ENCODE data around the gene ADK. TPM values are rescaled to one million over a fixed set of nuclear protein-coding genes. Genes with fewer than 3 reads are reported as not detected.

Gene ADK
- total and polyA plus RNA-seq, 2 experiments from 2014 or later: 39.9 to 53.0 TPM

- H3K9me3 Mint-ChIP-seq: no peaks in the 10 kb centered on the region; the same call in 2 of the 3 replicates
- no peaks in the 10 kb centered on the region for H3K4me1 Mint-ChIP-seq
- no peak overlapping the region for H3K4me3 ChIP-seq
- no peak for ATAC-seq
- no peaks in the 10 kb centered on the region for H3K27me3 Mint-ChIP-seq (ENCODE audit: insufficient read depth, low read depth, poor library complexity)
- no peaks in the 10 kb centered on the region; the same call in 2 of the 3 replicates for H3K36me3 Mint-ChIP-seq (ENCODE audit: low read depth)
- no peaks in the 10 kb centered on the region for H3K79me2 ChIP-seq (replicated peaks; ENCODE audit: insufficient read depth)
- H3K27ac Mint-ChIP-seq: no peak overlapping the region
- H3F3A ChIP-seq (replicated peaks; ENCODE audit: low read depth): no peaks in the 10 kb centered on the region
- H3K9me2 ChIP-seq (ENCODE audit: insufficient read depth): no peaks in the 10 kb centered on the region
- no peak for DNase-seq (ENCODE audit: low spot score)
- no peaks in the 10 kb centered on the region for H3K27me3 ChIP-seq (ENCODE audit: insufficient read depth)
- H3K4me1 ChIP-seq (ENCODE audit: insufficient read depth): no peaks in the 10 kb centered on the region
- no peak overlapping the region for H3K4me3 Mint-ChIP-seq
- TF ChIP-seq EZH2phosphoT487 (IDR thresholded peaks at IDR 0.05; ENCODE audit: unreplicated experiment) (no peak), NANOG (IDR thresholded peaks at IDR 0.05; ENCODE audit: borderline replicate concordance) (no peak)
- no peak overlapping the region for H2AFZ ChIP-seq
- no peaks in the 10 kb centered on the region for H4K20me1 ChIP-seq (replicated peaks; ENCODE audit: insufficient read depth)
- H3K27ac ChIP-seq (ENCODE audit: low read depth): no peak overlapping the region
- H3K36me3 ChIP-seq (ENCODE audit: insufficient read depth): no peaks in the 10 kb centered on the region
- no peak overlapping the region for H3K4me2 ChIP-seq
These were observed 539.4 kb downstream of the ADK start for GRCh38 chr10:74690393-74690792.

GRCh38 chr10:74691164-74691563, 540.1 kb downstream of the ADK start:
- Histone ChIP-seq H3K4me2 (no peak overlapping the region), H3K27me3 (ENCODE audit: insufficient read depth) (no peaks in the 10 kb centered on the region), H3F3A (replicated peaks; ENCODE audit: low read depth) (no peaks in the 10 kb centered on the region), H3K4me3 (no peak overlapping the region), H3K36me3 (ENCODE audit: insufficient read depth) (no peaks in the 10 kb centered on the region), H2AFZ (no peak overlapping the region), H3K9me2 (ENCODE audit: insufficient read depth) (no peaks in the 10 kb centered on the region), H3K4me1 (ENCODE audit: insufficient read depth) (no peaks in the 10 kb centered on the region), H3K79me2 (replicated peaks; ENCODE audit: insufficient read depth) (no peaks in the 10 kb centered on the region), H4K20me1 (replicated peaks; ENCODE audit: insufficient read depth) (no peaks in the 10 kb centered on the region), H3K27ac (ENCODE audit: low read depth) (no peak overlapping the region)
- H3K4me1 Mint-ChIP-seq: no peaks in the 10 kb centered on the region
- H3K27ac Mint-ChIP-seq: no peak overlapping the region
- H3K36me3 Mint-ChIP-seq (ENCODE audit: low read depth): no peaks in the 10 kb centered on the region; the same call in 2 of the 3 replicates
- no peaks in the 10 kb centered on the region for H3K27me3 Mint-ChIP-seq (ENCODE audit: insufficient read depth, low read depth, poor library complexity)
- ATAC-seq: no peak
- no peak overlapping the region for H3K4me3 Mint-ChIP-seq
- TF ChIP-seq JUNB (IDR thresholded peaks at IDR 0.05; ENCODE audit: unreplicated experiment) (no peak), POLR2AphosphoS5 (IDR thresholded peaks at IDR 0.05; ENCODE audit: low read depth) (no peak), EZH2 (IDR thresholded peaks at IDR 0.05; ENCODE audit: low read depth, unreplicated experiment) (no peak), ETS1 (IDR thresholded peaks at IDR 0.05) (no peak), STAT1 (IDR thresholded peaks at IDR 0.05; ENCODE audit: unreplicated experiment) (no peak), CREB1 (CRISPR knock-in tag; IDR thresholded peaks at IDR 0.05; ENCODE audit: low read depth) (no peak)
- TF ChIP-seq, protein P1, sequence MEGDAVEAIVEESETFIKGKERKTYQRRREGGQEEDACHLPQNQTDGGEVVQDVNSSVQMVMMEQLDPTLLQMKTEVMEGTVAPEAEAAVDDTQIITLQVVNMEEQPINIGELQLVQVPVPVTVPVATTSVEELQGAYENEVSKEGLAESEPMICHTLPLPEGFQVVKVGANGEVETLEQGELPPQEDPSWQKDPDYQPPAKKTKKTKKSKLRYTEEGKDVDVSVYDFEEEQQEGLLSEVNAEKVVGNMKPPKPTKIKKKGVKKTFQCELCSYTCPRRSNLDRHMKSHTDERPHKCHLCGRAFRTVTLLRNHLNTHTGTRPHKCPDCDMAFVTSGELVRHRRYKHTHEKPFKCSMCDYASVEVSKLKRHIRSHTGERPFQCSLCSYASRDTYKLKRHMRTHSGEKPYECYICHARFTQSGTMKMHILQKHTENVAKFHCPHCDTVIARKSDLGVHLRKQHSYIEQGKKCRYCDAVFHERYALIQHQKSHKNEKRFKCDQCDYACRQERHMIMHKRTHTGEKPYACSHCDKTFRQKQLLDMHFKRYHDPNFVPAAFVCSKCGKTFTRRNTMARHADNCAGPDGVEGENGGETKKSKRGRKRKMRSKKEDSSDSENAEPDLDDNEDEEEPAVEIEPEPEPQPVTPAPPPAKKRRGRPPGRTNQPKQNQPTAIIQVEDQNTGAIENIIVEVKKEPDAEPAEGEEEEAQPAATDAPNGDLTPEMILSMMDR (conservative IDR thresholded peaks at IDR 0.05; ENCODE audit: low read depth in 2 of 2): no peak
- no peak for DNase-seq (ENCODE audit: low spot score)
- no peaks in the 10 kb centered on the region for H3K9me3 Mint-ChIP-seq
